GM12878 (cell line): ENCODE measurements around the gene ADSL. TPM values are rescaled to one million over a fixed set of nuclear protein-coding genes. Genes with fewer than 3 reads are reported as not detected.

Experiments
- ATAC-seq: fragments of 200-7000 bp; cut with Tn5 transposase; 3 replicates; pipeline ENCODE4 v1.9.1; 2020; ENCODE audit warnings: mild to moderate bottlenecking, moderate library complexity
- BruUV-seq: library from RNA; stranded (reverse); fragments of 400-500 nt; replicated peaks from 2 replicates; lab custom pipeline; 2021; lab: Mats Ljungman, UMichigan
- CTCF ChIA-PET: fragments of 300-600 bp; sonication (Branson Sonifier 250); formaldehyde crosslinking; extraction: SDS; loops from one replicate; lab custom pipeline; 2021; ENCODE audit warnings: inconsistent platforms; lab: Yijun Ruan, JAX
- POLR2A ChIA-PET: fragments of 350-600 bp; formaldehyde crosslinking; extraction: SDS; loops from one replicate; lab custom pipeline; 2021; ENCODE audit warnings: inconsistent platforms; lab: Charles Lee
- RAD21 ChIA-PET: fragments of 300-600 bp; sonication (Branson Sonifier 250); formaldehyde crosslinking; loops from one replicate; lab custom pipeline; 2023; ENCODE audit warnings: antibody characterized with exemption; ENCODE audit not compliant: unreplicated experiment; lab: Charles Lee
- SMC1A ChIA-PET: fragments of 300-600 bp; sonication (Branson Sonifier 250); formaldehyde crosslinking; loops from one replicate; lab custom pipeline; 2023; ENCODE audit not compliant: unreplicated experiment, uncharacterized antibody; lab: Charles Lee
- DNase-seq: peaks from one replicate; pipeline ENCODE4 v3.0.0-alpha.2; 2011; ENCODE audit warnings: low read depth, low spot score
- FAIRE-seq: peaks from 3 replicates; lab custom pipeline; 2011; peaks lifted over from hg19 to GRCh38; lab: Jason Lieb, UNC
- H2AFZ ChIP-seq: 2 replicates; pipeline ENCODE4 v1.6.0; 2011; ENCODE audit warnings: low read depth, low read length, control low read depth; ENCODE audit not compliant: control insufficient read depth
- H3K27ac ChIP-seq: 2 replicates; pipeline ENCODE4 v1.5.1; 2011; ENCODE audit warnings: control low read depth; ENCODE audit not compliant: control insufficient read depth, insufficient read depth
- H3K27me3 ChIP-seq, 2 experiments: replicated peaks in 1 of 2; 2 replicates each; pipeline versions ENCODE4 v1.6.0 to v1.6.1; 2011; ENCODE audit warnings: low read length in 1 of 2; ENCODE audit not compliant: control insufficient read depth in 2 of 2, insufficient read depth in 2 of 2
- H3K36me3 ChIP-seq, 2 experiments: 2 replicates each; pipeline ENCODE4 v1.5.1; 2011; ENCODE audit warnings: low read length in 1 of 2; ENCODE audit not compliant: control insufficient read depth in 2 of 2, insufficient read depth in 2 of 2
- H3K4me1 ChIP-seq: 2 replicates; pipeline ENCODE4 v1.6.1; 2011; ENCODE audit warnings: mild to moderate bottlenecking, low read length, moderate library complexity, mixed read lengths; ENCODE audit not compliant: control insufficient read depth, insufficient read depth
- H3K4me2 ChIP-seq: 2 replicates; pipeline ENCODE4 v1.6.0; 2011; ENCODE audit warnings: control low read depth; ENCODE audit not compliant: control insufficient read depth, insufficient read depth
- H3K4me3 ChIP-seq: fragments of 200-600 bp; sonication (generic); 2 replicates; pipeline ENCODE4 v1.5.1; 2016
- H3K79me2 ChIP-seq: 2 replicates; pipeline ENCODE4 v1.6.0; 2011; ENCODE audit warnings: low read length; ENCODE audit not compliant: control insufficient read depth, insufficient read depth
- H3K9ac ChIP-seq: 2 replicates; pipeline ENCODE4 v1.8.0; 2011; ENCODE audit warnings: low read length, control low read depth, mixed read lengths; ENCODE audit not compliant: control insufficient read depth, insufficient read depth
- H3K9me3 ChIP-seq: replicated peaks from 3 replicates; pipeline ENCODE4 v1.5.1; 2011; ENCODE audit warnings: mild to moderate bottlenecking, low read length; ENCODE audit not compliant: control insufficient read depth, insufficient read depth
- H4K20me1 ChIP-seq: 2 replicates; pipeline ENCODE4 v1.6.0; 2011; ENCODE audit not compliant: control insufficient read depth, insufficient read depth
- ASH2L ChIP-seq: fragments of 300-600, 200-600 bp; sonication (generic); IDR thresholded peaks from 2 replicates; pipeline ENCODE4 v1.6.1; 2017; ENCODE audit warnings: low read depth, mild to moderate bottlenecking, borderline replicate concordance
- ATF2 ChIP-seq: IDR thresholded peaks from 2 replicates; pipeline ENCODE4 v1.6.1; 2012; ENCODE audit warnings: low read length, inconsistent platforms
- CHD2 ChIP-seq: IDR thresholded peaks from 2 replicates; pipeline ENCODE4 v1.6.1; 2011; ENCODE audit warnings: low read depth, low read length, improper control_type of control experiment, borderline replicate concordance
- HCFC1 ChIP-seq: fragments of 150-350 bp; IDR thresholded peaks from 2 replicates; pipeline ENCODE4 v1.6.1; 2014; ENCODE audit warnings: low read length
- HDAC2 ChIP-seq: fragments of 200-600 bp; sonication (generic); IDR thresholded peaks from 2 replicates; pipeline ENCODE4 v1.6.1; 2017
- HSF1 ChIP-seq: fragments of 150-350 bp; IDR thresholded peaks from 2 replicates; pipeline ENCODE4 v1.6.1; 2014; ENCODE audit warnings: mild to moderate bottlenecking, low read depth, low read length
- IKZF2 ChIP-seq, 2 experiments: fragments of 450-650 bp; IDR thresholded peaks; 2 replicates each; pipeline ENCODE4 v1.6.1; 2017; ENCODE audit warnings: mild to moderate bottlenecking in 2 of 2, moderate library complexity in 2 of 2
- JUND ChIP-seq: IDR thresholded peaks from 2 replicates; pipeline ENCODE4 v1.6.1; 2012; ENCODE audit warnings: low read depth, mild to moderate bottlenecking, low read length, improper control_type of control experiment, moderate library complexity
- KAT2A ChIP-seq: conservative IDR thresholded peaks from 2 replicates; pipeline ENCODE4 v1.6.1; 2011; ENCODE audit warnings: low read depth, low read length; ENCODE audit not compliant: control insufficient read depth
- MAX ChIP-seq: IDR thresholded peaks from 2 replicates; pipeline ENCODE4 v1.6.1; 2012; ENCODE audit warnings: low read depth, low read length, improper control_type of control experiment
- NR2C2 ChIP-seq: IDR thresholded peaks from 2 replicates; pipeline ENCODE4 v1.6.1; 2011; ENCODE audit warnings: borderline replicate concordance, low read depth; ENCODE audit not compliant: control insufficient read depth, insufficient read length
- SUPT20H ChIP-seq: IDR thresholded peaks from 2 replicates; pipeline ENCODE4 v1.6.1; 2011; ENCODE audit warnings: low read depth, mild to moderate bottlenecking, low read length, moderate library complexity, borderline replicate concordance; ENCODE audit not compliant: control insufficient read depth
- SUZ12 ChIP-seq: fragments of 200-600 bp; sonication (generic); IDR thresholded peaks from one replicate; pipeline ENCODE4 v1.6.1; 2018; ENCODE audit warnings: antibody characterized with exemption, mild to moderate bottlenecking; ENCODE audit not compliant: unreplicated experiment
- USF2 ChIP-seq: IDR thresholded peaks from 2 replicates; pipeline ENCODE4 v1.6.1; 2011; ENCODE audit warnings: low read depth, low read length, improper control_type of control experiment, borderline replicate concordance
- WGBS: methylation state at CpG from one replicate; pipeline ENCODE4 v1.1.6; 2016; ENCODE audit warnings: low lambda C conversion rate; ENCODE audit not compliant: insufficient replicate concordance, insufficient coverage; ENCODE audit errors: missing lambda C conversion rate; 5-methylcytosine and 5-hydroxymethylcytosine counted together
- in situ Hi-C: fragments of 300-500 bp; cut with MboI; formaldehyde crosslinking; loops from 9 replicates; pipeline ENCODE4 v1.14.3; 2018; ENCODE audit warnings: mixed read lengths
- intact Hi-C: fragments of 100-400 bp; cut with micrococcal nuclease; formaldehyde crosslinking; loops from one replicate; pipeline ENCODE4 v1.14.2; 2022; ENCODE audit not compliant: unreplicated experiment
- polyA plus RNA-seq, 11 experiments: library from polyadenylated mRNA; depleted of rRNA in 4 of 11; unstranded in 6 of 11; stranded (reverse) in 5 of 11; fragments of >200 nt; fragmentation: Nextera tagmentation in 4 of 11; fragmentation: Illumina TruSeq in 1 of 11; extraction: Ambion mirVana in 4 of 11; extraction: Trizol in 1 of 11; gene quantifications; 1 replicate in 1 of 11; 2 replicates in 10 of 11; pipeline versions ENCODE4 v1.2.1 to v1.2.3, GENCODE V29; 2011 to 2016; ENCODE audit warnings: inconsistent platforms in 2 of 11, missing spikeins in 2 of 11, low read depth in 1 of 11
- total RNA-seq, 4 experiments: library from RNA; depleted of rRNA in 3 of 4; stranded (reverse); fragments of >200 nt in 3 of 4; fragmentation: Illumina TruSeq in 1 of 4; extraction: Trizol in 1 of 4; gene quantifications; 2 replicates each; pipeline versions ENCODE4 v1.2.1 to v1.2.3, GENCODE V29; 2013 to 2021

ADSL gene
- total and polyA plus RNA-seq, 10 of the 15 experiments (the other 5 are each of a cell fraction or from before 2014, with no cell fraction given) = 126 to 313 (median 143) TPM

- TF ChIP-seq USF2 (no peak), JUND (no peak)
Observed at GRCh38 chr22:40422558-40423309, 76.4 kb downstream of the ADSL start (continued).

- H3K79me2 ChIP-seq = no peaks in the 10 kb centered on the region
- H2AFZ ChIP-seq = no peak overlapping the region
- H3K9ac ChIP-seq = no peak overlapping the region
- RAD21 ChIA-PET = no interaction called here
- H3K4me1 ChIP-seq = no peaks in the 10 kb centered on the region
- H3K27ac ChIP-seq = no peak overlapping the region
- H3K27me3 ChIP-seq = no peaks in the 10 kb centered on the region
- H3K9me3 ChIP-seq = no peaks in the 10 kb centered on the region
- peaks cover 59 to 70% of the 10 kb centered on the region in 2 experiments; a peak in 3 of 4 replicates for H3K36me3 ChIP-seq
- POLR2A ChIA-PET = no interaction called here
- no peaks in the 10 kb centered on the region for H4K20me1 ChIP-seq
- WGBS = 87% methylated on average over 3 of the region's 5 CpGs
- in situ Hi-C loops = no loop called here
- intact Hi-C loops = no loop called here
- no peak overlapping the region for H3K4me3 ChIP-seq
- SMC1A ChIA-PET = no interaction called here
- CTCF ChIA-PET = no interaction called here
- DNase-seq (no peak), ATAC-seq (no peak), FAIRE-seq (no peak)
- BruUV-seq = no TSS peak
- no peak overlapping the region for H3K4me2 ChIP-seq
- TF ChIP-seq CHD2 (no peak), HCFC1 (no peak), ASH2L (no peak), IKZF2 (IDR thresholded peaks at IDR 0.05) (no peak), MAX (no peak), SUZ12 (no peak), HSF1 (no peak), NR2C2 (no peak), KAT2A (no peak), ATF2 (no peak), SUPT20H (no peak), HDAC2 (no peak)
Observed at GRCh38 chr22:40423310-40423688, 77.0 kb downstream of the ADSL start.
